ENCODE measurements around the gene KIF6.

Gene KIF6

GRCh38 chr6:39322306-39322850, 402.8 kb downstream of the KIF6 start, which contains the start of gene KCNK16:
KCNK16 (minus strand) TSS chr6:39322702; CDS start chr6:39322540, 162 bp downstream.
- Histone ChIP-seq H3K27ac (no peak within 1 kb of the TSS), H3K9ac (ENCODE audit: insufficient read length) (no peak within 1 kb of the TSS), H3K4me3 (no peak within 1 kb of the TSS), H3K9me3 (ENCODE audit: low read depth, low read length) (no peaks in the 10 kb centered on the region), H3K36me3 (ENCODE audit: insufficient read depth, low read length) (no peaks in the 10 kb centered on the region)
- TF ChIP-seq POLR2AphosphoS5 (IDR thresholded peaks at IDR 0.05; ENCODE audit: borderline replicate concordance, low read depth, low read length) (no peak), FOXP2 (optimal IDR thresholded peaks at IDR 0.05; ENCODE audit: control extremely low read depth, extremely low read length, insufficient read depth) (no peak), EZH2 (IDR thresholded peaks at IDR 0.05) (no peak)
- no peak for DNase-seq (ENCODE audit: low read depth, low spot score)

- H3K27ac ChIP-seq, result no peak overlapping the region
- DNase-seq (ENCODE audit: low read depth, low spot score), result no peak
- TF ChIP-seq POLR2AphosphoS5 (IDR thresholded peaks at IDR 0.05; ENCODE audit: borderline replicate concordance, low read depth, low read length) (no peak), FOXP2 (optimal IDR thresholded peaks at IDR 0.05; ENCODE audit: control extremely low read depth, extremely low read length, insufficient read depth) (no peak), EZH2 (IDR thresholded peaks at IDR 0.05) (no peak)
- no peaks in the 10 kb centered on the region for H3K36me3 ChIP-seq (ENCODE audit: insufficient read depth, low read length)
- no peak overlapping the region for H3K9ac ChIP-seq (ENCODE audit: insufficient read length)
- no peaks in the 10 kb centered on the region for H3K9me3 ChIP-seq (ENCODE audit: low read depth, low read length)
- H3K4me3 ChIP-seq, result no peak overlapping the region
Measured at GRCh38 chr6:39321761-39322160, 403.4 kb downstream of the KIF6 start.

- no peak for DNase-seq (ENCODE audit: low read depth, low spot score)
- no peak overlapping the region for H3K27ac ChIP-seq
- H3K9me3 ChIP-seq (ENCODE audit: low read depth, low read length), result no peaks in the 10 kb centered on the region
- TF ChIP-seq FOXP2 (optimal IDR thresholded peaks at IDR 0.05; ENCODE audit: control extremely low read depth, extremely low read length, insufficient read depth) (no peak), POLR2AphosphoS5 (IDR thresholded peaks at IDR 0.05; ENCODE audit: borderline replicate concordance, low read depth, low read length) (no peak), EZH2 (IDR thresholded peaks at IDR 0.05) (no peak)
- no peak overlapping the region for H3K4me3 ChIP-seq
- H3K9ac ChIP-seq (ENCODE audit: insufficient read length), result no peak overlapping the region
- no peaks in the 10 kb centered on the region for H3K36me3 ChIP-seq (ENCODE audit: insufficient read depth, low read length)
Measured at GRCh38 chr6:39320363-39320984, 404.7 kb downstream of the KIF6 start.

GRCh38 chr6:39319621-39320362, 405.4 kb downstream of the KIF6 start:
- no peak for TF ChIP-seq POLR2AphosphoS5 (IDR thresholded peaks at IDR 0.05; ENCODE audit: borderline replicate concordance, low read depth, low read length)
- TF ChIP-seq EZH2 (IDR thresholded peaks at IDR 0.05), result no peak
- TF ChIP-seq FOXP2 (optimal IDR thresholded peaks at IDR 0.05; ENCODE audit: control extremely low read depth, extremely low read length, insufficient read depth), result no peak
- no peaks in the 10 kb centered on the region for H3K9me3 ChIP-seq (ENCODE audit: low read depth, low read length)
- H3K9ac ChIP-seq (ENCODE audit: insufficient read length), result no peak overlapping the region
- no peak for DNase-seq (ENCODE audit: low read depth, low spot score)
- H3K4me3 ChIP-seq, result no peak overlapping the region
- no peak overlapping the region for H3K27ac ChIP-seq
- no peaks in the 10 kb centered on the region for H3K36me3 ChIP-seq (ENCODE audit: insufficient read depth, low read length)

GRCh38 chr6:39317256-39317655, 408.0 kb downstream of the KIF6 start:
- no peak overlapping the region for H3K9ac ChIP-seq (ENCODE audit: insufficient read length)
- H3K9me3 ChIP-seq (ENCODE audit: low read depth, low read length), result no peaks in the 10 kb centered on the region
- H3K36me3 ChIP-seq (ENCODE audit: insufficient read depth, low read length), result no peaks in the 10 kb centered on the region
- no peak overlapping the region for H3K4me3 ChIP-seq
- no peak overlapping the region for H3K27ac ChIP-seq
- no peak for DNase-seq (ENCODE audit: low read depth, low spot score)
- TF ChIP-seq EZH2 (IDR thresholded peaks at IDR 0.05) (no peak), FOXP2 (optimal IDR thresholded peaks at IDR 0.05; ENCODE audit: control extremely low read depth, extremely low read length, insufficient read depth) (no peak), POLR2AphosphoS5 (IDR thresholded peaks at IDR 0.05; ENCODE audit: borderline replicate concordance, low read depth, low read length) (no peak)

GRCh38 chr6:39314273-39314795, 410.9 kb downstream of the KIF6 start, which contains the start of gene KCNK17:
KCNK17 (minus strand) TSS chr6:39314419; CDS start chr6:39314320, 99 bp downstream.
- no peak for DNase-seq (ENCODE audit: low read depth, low spot score)
- Histone ChIP-seq H3K36me3 (ENCODE audit: insufficient read depth, low read length) (no peaks in the 10 kb centered on the region), H3K4me3 (no peak within 1 kb of the TSS), H3K9me3 (ENCODE audit: low read depth, low read length) (no peaks in the 10 kb centered on the region), H3K27ac (no peak within 1 kb of the TSS), H3K9ac (ENCODE audit: insufficient read length) (no peak within 1 kb of the TSS)
- no peak for TF ChIP-seq FOXP2 (optimal IDR thresholded peaks at IDR 0.05; ENCODE audit: control extremely low read depth, extremely low read length, insufficient read depth)

- no peak overlapping the region for H3K4me3 ChIP-seq
- no peak for DNase-seq (ENCODE audit: low read depth, low spot score)
- H3K27ac ChIP-seq, result no peak overlapping the region
- TF ChIP-seq POLR2AphosphoS5 (IDR thresholded peaks at IDR 0.05; ENCODE audit: borderline replicate concordance, low read depth, low read length) (no peak), EZH2 (IDR thresholded peaks at IDR 0.05) (no peak), FOXP2 (optimal IDR thresholded peaks at IDR 0.05; ENCODE audit: control extremely low read depth, extremely low read length, insufficient read depth) (no peak)
- no peak overlapping the region for H3K9ac ChIP-seq (ENCODE audit: insufficient read length)
- H3K9me3 ChIP-seq (ENCODE audit: low read depth, low read length), result no peaks in the 10 kb centered on the region
- no peaks in the 10 kb centered on the region for H3K36me3 ChIP-seq (ENCODE audit: insufficient read depth, low read length)
Measured at GRCh38 chr6:39313526-39314272, 411.5 kb downstream of the KIF6 start.
